ENCODE results near the gene KRT74. TPM values are rescaled to one million over a fixed set of nuclear protein-coding genes. Genes with fewer than 3 reads are reported as not detected.

The KRT74 gene
- total RNA-seq, 2 donors from 2014 or later, result 2.9 TPM; not detected in 1

GRCh38 chr12:52517888-52518287 lies 55.8 kb downstream of the KRT74 start:
- peak; percentile 18 for DNase-seq (ENCODE audit: low spot score)
- TF ChIP-seq, protein P1, sequence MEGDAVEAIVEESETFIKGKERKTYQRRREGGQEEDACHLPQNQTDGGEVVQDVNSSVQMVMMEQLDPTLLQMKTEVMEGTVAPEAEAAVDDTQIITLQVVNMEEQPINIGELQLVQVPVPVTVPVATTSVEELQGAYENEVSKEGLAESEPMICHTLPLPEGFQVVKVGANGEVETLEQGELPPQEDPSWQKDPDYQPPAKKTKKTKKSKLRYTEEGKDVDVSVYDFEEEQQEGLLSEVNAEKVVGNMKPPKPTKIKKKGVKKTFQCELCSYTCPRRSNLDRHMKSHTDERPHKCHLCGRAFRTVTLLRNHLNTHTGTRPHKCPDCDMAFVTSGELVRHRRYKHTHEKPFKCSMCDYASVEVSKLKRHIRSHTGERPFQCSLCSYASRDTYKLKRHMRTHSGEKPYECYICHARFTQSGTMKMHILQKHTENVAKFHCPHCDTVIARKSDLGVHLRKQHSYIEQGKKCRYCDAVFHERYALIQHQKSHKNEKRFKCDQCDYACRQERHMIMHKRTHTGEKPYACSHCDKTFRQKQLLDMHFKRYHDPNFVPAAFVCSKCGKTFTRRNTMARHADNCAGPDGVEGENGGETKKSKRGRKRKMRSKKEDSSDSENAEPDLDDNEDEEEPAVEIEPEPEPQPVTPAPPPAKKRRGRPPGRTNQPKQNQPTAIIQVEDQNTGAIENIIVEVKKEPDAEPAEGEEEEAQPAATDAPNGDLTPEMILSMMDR (IDR thresholded peaks at IDR 0.05), result no peak
- H3K36me3 ChIP-seq, result no peaks in the 10 kb centered on the region
- no peaks in the 10 kb centered on the region for H3K27me3 ChIP-seq
- H3K9me3 ChIP-seq, result no peaks in the 10 kb centered on the region
- no peak overlapping the region for H3K27ac ChIP-seq
- H3K4me3 ChIP-seq, result no peak overlapping the region
- no peaks in the 10 kb centered on the region for H3K4me1 ChIP-seq

GRCh38 chr12:52517005-52517835 lies 56.4 kb downstream of the KRT74 start:
- no peaks in the 10 kb centered on the region for H3K9me3 ChIP-seq
- H3K36me3 ChIP-seq, result no peaks in the 10 kb centered on the region
- no peaks in the 10 kb centered on the region for H3K4me1 ChIP-seq
- no peaks in the 10 kb centered on the region for H3K27me3 ChIP-seq
- DNase-seq (ENCODE audit: low spot score), result peak; percentile 46
- no peak overlapping the region for H3K4me3 ChIP-seq
- TF ChIP-seq, protein P1 (IDR thresholded peaks at IDR 0.05), result no peak
- H3K27ac ChIP-seq, result no peak overlapping the region

DNA sequence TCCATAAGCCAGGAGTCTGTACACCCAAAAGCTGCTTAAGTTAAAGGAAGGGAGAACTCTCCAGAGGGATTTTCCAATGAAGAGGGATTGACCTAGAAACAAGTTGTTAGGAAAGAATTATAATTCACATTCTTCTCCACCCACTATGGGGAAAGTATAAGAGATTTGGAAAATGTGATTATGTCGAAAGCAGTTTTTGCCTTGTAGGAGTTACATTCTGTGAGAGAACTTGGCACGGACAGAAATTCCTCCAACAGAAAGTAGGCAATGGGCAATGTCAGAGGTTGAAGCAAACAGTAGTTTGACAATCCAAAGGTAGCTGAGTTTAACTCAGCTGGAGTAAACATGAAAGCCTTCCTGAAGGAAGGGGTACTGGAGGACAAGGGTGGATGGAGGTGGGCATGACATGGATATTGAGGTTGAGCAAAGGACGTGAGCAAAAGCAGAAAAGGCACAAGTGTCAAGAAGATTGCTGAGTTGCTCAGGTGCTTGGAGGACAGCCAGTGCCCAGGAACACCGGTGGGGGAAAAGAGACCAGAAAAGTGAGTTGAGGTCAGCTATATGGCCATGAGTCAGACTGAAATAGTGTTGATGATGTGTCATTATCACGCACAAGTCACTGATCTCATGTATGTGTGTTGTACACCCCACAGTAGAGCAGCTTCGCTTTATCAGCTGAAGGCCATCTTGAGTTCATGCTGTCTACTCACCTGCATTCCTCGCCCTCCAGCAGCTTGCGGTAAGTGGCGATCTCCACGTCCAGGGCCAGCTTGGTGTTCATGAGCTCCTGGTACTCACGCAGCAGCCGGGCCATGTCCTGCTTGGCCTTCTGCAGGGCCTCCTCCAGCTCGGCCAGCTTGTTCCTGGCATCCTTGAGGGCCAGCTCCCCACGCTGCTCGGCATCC lies 57.5 kb downstream of the KRT74 start:
- TF ChIP-seq, protein P1 (IDR thresholded peaks at IDR 0.05), result no peak
- Histone ChIP-seq H3K36me3 (no peaks in the 10 kb centered on the region), H3K27ac (no peak overlapping the region)

More for the DNA sequence above, 57.5 kb downstream of the KRT74 start:
- DNase-seq (ENCODE audit: low spot score), result peak; percentile 51
- Histone ChIP-seq H3K4me1 (no peaks in the 10 kb centered on the region), H3K4me3 (no peak overlapping the region), H3K27me3 (no peaks in the 10 kb centered on the region), H3K9me3 (no peaks in the 10 kb centered on the region)

Other genes starting within 250 kb of the KRT74 start
- not detected for gene KRT85, start 206.4 kb downstream of the KRT74 start, total RNA-seq
- under 1 TPM in 1 of 2 donors, not detected in 1; 0.28 TPM for gene KRT84, start 188.2 kb downstream of the KRT74 start, total RNA-seq
- gene KRT82, start 167.5 kb downstream of the KRT74 start, total RNA-seq, result not detected
- not detected for gene KRT75, start 139.5 kb downstream of the KRT74 start, total RNA-seq
- not detected for gene KRT6B, start 121.7 kb downstream of the KRT74 start, total RNA-seq
- not detected for gene KRT6C, start 100.0 kb downstream of the KRT74 start, total RNA-seq
- gene KRT6A, start 80.6 kb downstream of the KRT74 start, total RNA-seq, result 1 to 10 TPM in 1 of 2 donors, under 1 TPM in 1; 0.48 to 7.4 TPM
- 10 to 100 TPM in 1 of 2 donors, 1 to 10 TPM in 1; 1.4 to 12.1 TPM for gene KRT5, start 53.4 kb downstream of the KRT74 start, total RNA-seq
- gene KRT71, start 20.7 kb downstream of the KRT74 start, total RNA-seq, result not detected
- gene KRT72, start 27.6 kb upstream of the KRT74 start, total RNA-seq, result not detected
- not detected for gene KRT73, start 44.7 kb upstream of the KRT74 start, total RNA-seq
- gene KRT2, start 78.4 kb upstream of the KRT74 start, total RNA-seq, result not detected
- gene KRT1, start 106.6 kb upstream of the KRT74 start, total RNA-seq, result not detected
- gene KRT77, start 129.7 kb upstream of the KRT74 start, total RNA-seq, result not detected
- not detected for gene KRT76, start 203.5 kb upstream of the KRT74 start, total RNA-seq
- gene KRT3, start 222.3 kb upstream of the KRT74 start, total RNA-seq, result not detected
- gene KRT4, start 240.3 kb upstream of the KRT74 start, total RNA-seq, result not detected

Measured in right atrium auricular region (tissue), 2 donors.